Neural progenitor cell (in vitro differentiated cells): ENCODE data around the gene ABCC8.

Experiments used
- CTCF ChIP-seq: fragments of 200-600 bp; sonication (generic); IDR thresholded peaks from 2 replicates; pipeline ENCODE4 v1.5.1; 2017; ENCODE audit warnings: antibody characterized with exemption, mild to moderate bottlenecking
- EZH2 ChIP-seq: fragments of 200-600 bp; sonication (generic); IDR thresholded peaks from 2 replicates; pipeline ENCODE4 v1.6.1; 2017; ENCODE audit warnings: antibody characterized with exemption, mild to moderate bottlenecking, moderate library complexity
- EZH2phosphoT487 ChIP-seq: fragments of 200-600 bp; sonication (generic); IDR thresholded peaks from 2 replicates; pipeline ENCODE4 v1.6.1; 2017; ENCODE audit warnings: antibody characterized with exemption

- no peak for TF ChIP-seq CTCF
- TF ChIP-seq EZH2 = no peak
- TF ChIP-seq EZH2phosphoT487 = no peak
Measured at GRCh38 chr11:17403980-17404759, 72.5 kb downstream of the ABCC8 start.
